Measurements from ENCODE around the gene SSBP4.

DNA sequence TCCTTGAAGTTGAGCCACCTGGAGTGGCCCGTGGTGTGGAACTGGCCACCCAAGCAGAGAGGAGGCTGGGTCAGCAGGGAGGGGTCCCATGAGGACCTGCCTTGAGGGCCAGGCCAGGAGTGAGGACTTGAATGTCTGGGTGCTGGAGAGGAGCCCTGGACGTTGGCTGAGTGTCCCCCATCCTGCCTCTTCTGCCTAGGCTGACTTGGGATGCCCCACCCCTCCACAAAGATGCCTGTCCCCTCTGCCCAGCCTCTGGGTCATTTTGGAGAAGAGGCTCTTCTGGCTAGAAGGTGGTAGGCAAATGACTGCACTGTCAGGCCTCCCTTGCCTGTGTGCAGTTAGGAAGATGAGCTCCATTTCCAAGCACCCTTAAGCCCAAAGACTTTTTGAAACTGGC, 1.7 kb downstream of the SSBP4 start:
- TF ChIP-seq SRF (CRISPR knock-in tag; IDR thresholded peaks at IDR 0.05) (no peak), PHF8 (IDR thresholded peaks at IDR 0.05; ENCODE audit: borderline replicate concordance, low read length) (no peak), KAT7 (CRISPR knock-in tag; IDR thresholded peaks at IDR 0.05; ENCODE audit: borderline replicate concordance) (no peak), NR3C1 (CRISPR knock-in tag; IDR thresholded peaks at IDR 0.05) (no peak), MAFF (IDR thresholded peaks at IDR 0.05; ENCODE audit: low read length) (no peak), FOSL1 (tag; conservative IDR thresholded peaks at IDR 0.05) (no peak), EZH2 (IDR thresholded peaks at IDR 0.05; ENCODE audit: borderline replicate concordance, low read depth, low read length) (no peak)

Measured in K562 (cell line).